HCT116 (cell line): Measurements from ENCODE around the gene C14orf180. TPM values are rescaled to one million over a fixed set of nuclear protein-coding genes. Genes with fewer than 3 reads are reported as not detected.

ENCODE experiments used
- ATAC-seq: fragments of 200-7000 bp; cut with Tn5 transposase; 2 replicates; pipeline ENCODE4 v1.9.1; 2020; ENCODE audit warnings: mild to moderate bottlenecking, moderate library complexity
- BruUV-seq: library from RNA; stranded (reverse); fragments of 400-500 nt; replicated peaks from 2 replicates; lab custom pipeline; 2021; lab: Mats Ljungman, UMichigan
- CTCF ChIA-PET: fragments of 300-600 bp; sonication (Branson Sonifier 250); formaldehyde crosslinking; loops from one replicate; lab custom pipeline; 2021; ENCODE audit warnings: antibody characterized with exemption; lab: Charles Lee
- POLR2A ChIA-PET: fragments of 300-600, 350-600 bp; sonication (Branson Sonifier 250); formaldehyde crosslinking; loops from one replicate; lab custom pipeline; 2021; ENCODE audit warnings: antibody characterized with exemption; lab: Charles Lee
- RAD21 ChIA-PET, 2 experiments: fragments of 300-600 bp; sonication (Branson Sonifier 250); formaldehyde crosslinking; loops; one replicate each; lab custom pipeline; 2023; ENCODE audit warnings: low total read pairs in 2 of 2; ENCODE audit not compliant: uncharacterized antibody in 2 of 2, unreplicated experiment in 2 of 2, low non-redundant PET in 1 of 2; lab: Charles Lee
- DNase-seq: peaks from one replicate; pipeline ENCODE4 v3.0.0-alpha.2; 2010; ENCODE audit warnings: low read depth, low spot score
- H2AFZ ChIP-seq: fragments of 200-600 bp; shearing (Covaris generic), sonication (generic); 2 replicates; pipeline ENCODE4 v1.6.1; 2017; ENCODE audit warnings: low read depth, mixed run types, mixed read lengths, antibody characterized with exemption, low read length; ENCODE audit not compliant: poor library complexity, severe bottlenecking
- H3K27ac ChIP-seq: 2 replicates; pipeline ENCODE4 v1.5.1; 2012; ENCODE audit warnings: low read depth, low read length
- H3K27me3 ChIP-seq: fragments of 200-600 bp; sonication (generic); 2 replicates; pipeline ENCODE4 v1.6.1; 2016; ENCODE audit warnings: mixed run types, low read length, mixed read lengths; ENCODE audit not compliant: insufficient read depth
- H3K36me3 ChIP-seq, 2 experiments: fragments of 200-500 bp in 1 of 2; fragments of 200-600 bp in 1 of 2; sonication (Bioruptor generic) in 1 of 2; sonication (generic) in 1 of 2; 2 replicates each; pipeline versions ENCODE4 v1.5.1 to v1.6.1; 2014 to 2016; ENCODE audit warnings: low read length in 2 of 2, inconsistent platforms in 1 of 2, mixed read lengths in 1 of 2, mixed run types in 1 of 2; ENCODE audit not compliant: insufficient read depth in 2 of 2, control insufficient read depth in 1 of 2
- H3K4me1 ChIP-seq, 2 experiments: fragments of 200-600 bp in 1 of 2; sonication (generic) in 1 of 2; 2 replicates each; pipeline versions ENCODE4 v1.5.1 to v1.6.1; 2012 to 2017; ENCODE audit warnings: low read length in 2 of 2, inconsistent platforms in 1 of 2, mild to moderate bottlenecking in 1 of 2, mixed read lengths in 1 of 2, mixed run types in 1 of 2, moderate library complexity in 1 of 2; ENCODE audit not compliant: insufficient read depth in 2 of 2, control insufficient read depth in 1 of 2
- H3K4me2 ChIP-seq: fragments of 200-600 bp; sonication (generic); 2 replicates; pipeline ENCODE4 v1.6.1; 2017; ENCODE audit warnings: mixed run types, low read length, mixed read lengths
- H3K4me3 ChIP-seq, 2 experiments: fragments of 200-600 bp in 1 of 2; sonication (generic) in 1 of 2; replicated peaks in 1 of 2; 2 replicates each; pipeline ENCODE4 v1.5.1; 2011 to 2016; ENCODE audit warnings: low read length in 2 of 2, control low read depth in 1 of 2, low read depth in 1 of 2, mild to moderate bottlenecking in 1 of 2, mixed read lengths in 1 of 2, mixed run types in 1 of 2
- H3K79me2 ChIP-seq: fragments of 200-600 bp; sonication (generic); 2 replicates; pipeline ENCODE4 v1.6.1; 2017; ENCODE audit warnings: mild to moderate bottlenecking, mixed run types, low read length, moderate library complexity, mixed read lengths; ENCODE audit not compliant: insufficient read depth
- H3K9ac ChIP-seq: fragments of 200-600 bp; sonication (generic); 2 replicates; pipeline ENCODE4 v1.6.1; 2016; ENCODE audit warnings: low read length, mixed read lengths
- H3K9me2 ChIP-seq: fragments of 200-600 bp; sonication (generic), shearing (Covaris generic); 2 replicates; pipeline ENCODE4 v1.6.1; 2017; ENCODE audit warnings: mixed run types, mild to moderate bottlenecking, moderate library complexity; ENCODE audit not compliant: insufficient read depth
- H3K9me3 ChIP-seq, 2 experiments: fragments of 200-500 bp in 1 of 2; fragments of 200-600 bp in 1 of 2; sonication (Bioruptor generic) in 1 of 2; sonication (generic) in 1 of 2; 2 replicates each; pipeline ENCODE4 v1.6.1; 2014 to 2017; ENCODE audit warnings: low read length in 2 of 2, mixed read lengths in 2 of 2, inconsistent platforms in 1 of 2, low read depth in 1 of 2, mild to moderate bottlenecking in 1 of 2, mixed run types in 1 of 2, moderate library complexity in 1 of 2; ENCODE audit not compliant: control insufficient read depth in 1 of 2, insufficient read depth in 1 of 2
- H4K20me1 ChIP-seq: fragments of 200-600 bp; sonication (generic), shearing (Covaris generic); 2 replicates; pipeline ENCODE4 v1.6.1; 2017; ENCODE audit warnings: mixed run types, mild to moderate bottlenecking, moderate library complexity; ENCODE audit not compliant: insufficient read depth
- CEBPB ChIP-seq: IDR thresholded peaks from 2 replicates; pipeline ENCODE4 v1.6.1; 2012; ENCODE audit warnings: low read depth
- ELF1 ChIP-seq: IDR thresholded peaks from 2 replicates; pipeline ENCODE4 v1.6.1; 2012; ENCODE audit warnings: low read depth, borderline replicate concordance
- EZH2 ChIP-seq: fragments of 200-600 bp; sonication (generic); IDR thresholded peaks from 2 replicates; pipeline ENCODE4 v1.6.1; 2017; ENCODE audit warnings: antibody characterized with exemption, mixed run types
- EZH2phosphoT487 ChIP-seq: fragments of 200-600 bp; IDR thresholded peaks from 2 replicates; pipeline ENCODE4 v1.6.1; 2018; ENCODE audit warnings: antibody characterized with exemption, borderline replicate concordance
- JUND ChIP-seq: IDR thresholded peaks from 2 replicates; pipeline ENCODE4 v1.6.1; 2012
- POLR2AphosphoS5 ChIP-seq: IDR thresholded peaks from 2 replicates; pipeline ENCODE4 v1.6.1; 2011; ENCODE audit warnings: mild to moderate bottlenecking, low read depth, low read length, moderate library complexity
- SIN3A ChIP-seq: IDR thresholded peaks from 2 replicates; pipeline ENCODE4 v1.6.1; 2012; ENCODE audit warnings: low read depth
- SP1 ChIP-seq: IDR thresholded peaks from 2 replicates; pipeline ENCODE4 v1.6.1; 2012; ENCODE audit warnings: low read depth
- TCF7L2 ChIP-seq: IDR thresholded peaks from 2 replicates; pipeline ENCODE4 v1.7.0; 2011; ENCODE audit warnings: borderline replicate concordance, inconsistent platforms; ENCODE audit not compliant: insufficient read depth, insufficient read length; ENCODE audit errors: extremely low read depth
- ZFX ChIP-seq: fragments of 450-650 bp; IDR thresholded peaks from 2 replicates; pipeline ENCODE4 v1.6.1; 2017
- ZNF274 ChIP-seq: fragments of 200-500 bp; sonication (Bioruptor generic); IDR thresholded peaks from 2 replicates; pipeline ENCODE4 v1.6.1; 2014; ENCODE audit warnings: mild to moderate bottlenecking, low read depth, low read length, inconsistent platforms
- intact Hi-C: fragments of 100-400 bp; cut with micrococcal nuclease; formaldehyde crosslinking; loops from 2 replicates; pipeline ENCODE4 v1.10.0; 2022
- total RNA-seq: library from RNA; stranded (reverse); gene quantifications from one replicate; pipeline ENCODE4 v1.2.1, GENCODE V29; 2021; ENCODE audit not compliant: unreplicated experiment

C14orf180 gene
- total RNA-seq, 1 experiment from 2014 or later, result not detected

- intact Hi-C loops, result no loop called here
- no peaks in the 10 kb centered on the region for H4K20me1 ChIP-seq
- TF ChIP-seq POLR2AphosphoS5, result no peak
- no peak for TF ChIP-seq SIN3A
- no peak for TF ChIP-seq JUND
- TF ChIP-seq ZFX, result no peak
- no peak for TF ChIP-seq EZH2phosphoT487
- no peak for TF ChIP-seq TCF7L2
- TF ChIP-seq ELF1, result no peak
- TF ChIP-seq EZH2, result no peak
- TF ChIP-seq ZNF274, result no peak
- no peaks in the 10 kb centered on the region for H3K9me3 ChIP-seq
- CTCF ChIA-PET, result interaction anchor here (0.7 kb wide), 1 partner anchor 160 kb away, joined by 3 read pairs; no protein-coding TSS in a partner anchor
- peaks cover 0 to 9% of the 10 kb centered on the region in 2 experiments; a peak in 1 of 4 replicates for H3K4me1 ChIP-seq
- no peak overlapping the region for H3K4me2 ChIP-seq
- H3K36me3 ChIP-seq, result no peaks in the 10 kb centered on the region
- H3K4me3 ChIP-seq, result no peak overlapping the region
- no peak overlapping the region for H3K27ac ChIP-seq
- no peaks in the 10 kb centered on the region for H3K9me2 ChIP-seq
- BruUV-seq, result no TSS peak
- RAD21 ChIA-PET, result no interaction called here
- no peak overlapping the region for H3K9ac ChIP-seq
- no peak overlapping the region for H2AFZ ChIP-seq
- H3K27me3 ChIP-seq, result peaks cover 6% of the 10 kb centered on the region; the same call in 1 of the 2 replicates
- ATAC-seq (no peak), DNase-seq (no peak)
- H3K79me2 ChIP-seq, result no peaks in the 10 kb centered on the region
- POLR2A ChIA-PET, result no interaction called here
Observed at GRCh38 chr14:104561124-104561557, 18.4 kb upstream of the C14orf180 start.

GRCh38 chr14:104561632-104562495 is 17.7 kb upstream of the C14orf180 start:
- CTCF ChIA-PET, result no interaction called here

More at GRCh38 chr14:104561632-104562495, 17.7 kb upstream of the C14orf180 start:
- Histone ChIP-seq H3K27ac (no peak overlapping the region), H3K79me2 (no peaks in the 10 kb centered on the region), H2AFZ (no peak overlapping the region), H3K36me3 (no peaks in the 10 kb centered on the region), H3K4me1 (peaks cover 0 to 9% of the 10 kb centered on the region in 2 experiments; a peak in 1 of 4 replicates), H3K9me2 (no peaks in the 10 kb centered on the region), H3K9me3 (no peaks in the 10 kb centered on the region), H3K4me3 (no peak overlapping the region), H3K9ac (no peak overlapping the region), H4K20me1 (no peaks in the 10 kb centered on the region), H3K27me3 (peaks cover 1% of the 10 kb centered on the region; the same call in 1 of the 2 replicates), H3K4me2 (no peak overlapping the region)
- TF ChIP-seq ELF1 (no peak), ZFX (no peak), CEBPB (no peak), SP1 (no peak)
- DNase-seq (no peak), ATAC-seq (no peak)
- POLR2A ChIA-PET, result no interaction called here
- BruUV-seq, result no TSS peak
- intact Hi-C loops, result no loop called here
- RAD21 ChIA-PET, result no interaction called here
